Astrocyte (in vitro differentiated cells and primary cell): Measurements from ENCODE around the gene CIAO2B. TPM values are rescaled to one million over a fixed set of nuclear protein-coding genes. Genes with fewer than 3 reads are reported as not detected.

ENCODE experiments used
- DNase-seq: peaks from one replicate; pipeline ENCODE4 v3.0.0-alpha.2; 2010; ENCODE audit warnings: low read depth
- FAIRE-seq: peaks from 2 replicates; lab custom pipeline; 2011; peaks lifted over from hg19 to GRCh38; lab: Jason Lieb, UNC
- H2AFZ ChIP-seq: 2 replicates; pipeline ENCODE4 v1.6.0; 2012; ENCODE audit warnings: low read depth, low read length, inconsistent platforms
- H3K27ac ChIP-seq: 2 replicates; pipeline ENCODE4 v1.5.1; 2011; ENCODE audit warnings: low read depth, low read length, inconsistent platforms
- H3K27me3 ChIP-seq: 2 replicates; pipeline ENCODE4 v1.6.0; 2011; ENCODE audit warnings: low read length, inconsistent platforms; ENCODE audit not compliant: insufficient read depth
- H3K36me3 ChIP-seq: 2 replicates; pipeline ENCODE4 v1.5.1; 2011; ENCODE audit warnings: low read length, inconsistent platforms; ENCODE audit not compliant: insufficient read depth
- H3K4me1 ChIP-seq: 2 replicates; pipeline ENCODE4 v1.5.1; 2011; ENCODE audit warnings: low read length, inconsistent platforms; ENCODE audit not compliant: insufficient read depth
- H3K4me2 ChIP-seq: 2 replicates; pipeline ENCODE4 v1.6.0; 2012; ENCODE audit warnings: low read length, inconsistent platforms
- H3K4me3 ChIP-seq: 2 replicates; pipeline ENCODE4 v1.5.1; 2011; ENCODE audit warnings: low read depth, mild to moderate bottlenecking, low read length, inconsistent platforms; ENCODE audit not compliant: insufficient read depth
- H3K79me2 ChIP-seq: 2 replicates; pipeline ENCODE4 v1.6.0; 2012; ENCODE audit warnings: mild to moderate bottlenecking, low read length, inconsistent platforms; ENCODE audit not compliant: insufficient read depth
- H3K9ac ChIP-seq: 2 replicates; pipeline ENCODE4 v1.6.0; 2012; ENCODE audit warnings: mild to moderate bottlenecking, low read length, inconsistent platforms
- H3K9me3 ChIP-seq: 2 replicates; pipeline ENCODE4 v1.5.1; 2012; ENCODE audit warnings: low read depth, mild to moderate bottlenecking, low read length, inconsistent platforms; ENCODE audit not compliant: insufficient read depth
- H4K20me1 ChIP-seq: 2 replicates; pipeline ENCODE4 v1.6.0; 2012; ENCODE audit warnings: low read length, inconsistent platforms; ENCODE audit not compliant: insufficient read depth
- H3K27ac Mint-ChIP-seq: one replicate; pipeline ENCODE4 v1.8.0; 2021; ENCODE audit warnings: mild to moderate bottlenecking, mixed read lengths; ENCODE audit not compliant: unreplicated experiment
- H3K27me3 Mint-ChIP-seq: one replicate; pipeline ENCODE4 v1.8.0; 2021; ENCODE audit warnings: low read depth, mixed read lengths; ENCODE audit not compliant: unreplicated experiment
- H3K36me3 Mint-ChIP-seq: one replicate; pipeline ENCODE4 v1.8.0; 2021; ENCODE audit warnings: low read depth, mixed read lengths; ENCODE audit not compliant: unreplicated experiment
- H3K4me1 Mint-ChIP-seq: one replicate; pipeline ENCODE4 v1.8.0; 2021; ENCODE audit warnings: low read depth, mixed read lengths; ENCODE audit not compliant: unreplicated experiment
- H3K4me3 Mint-ChIP-seq: one replicate; pipeline ENCODE4 v1.8.0; 2021; ENCODE audit warnings: mild to moderate bottlenecking, moderate library complexity, mixed read lengths; ENCODE audit not compliant: unreplicated experiment
- H3K9me3 Mint-ChIP-seq: one replicate; pipeline ENCODE4 v1.8.0; 2021; ENCODE audit warnings: mild to moderate bottlenecking, mixed read lengths; ENCODE audit not compliant: unreplicated experiment
- CTCF ChIP-seq: IDR thresholded peaks from 2 replicates; pipeline ENCODE4 v1.5.1; 2011; ENCODE audit warnings: low read depth, mild to moderate bottlenecking, inconsistent platforms, low read length, moderate library complexity; ENCODE audit not compliant: insufficient read depth
- EZH2 ChIP-seq: IDR thresholded peaks from 2 replicates; pipeline ENCODE4 v1.6.1; 2012; ENCODE audit warnings: mild to moderate bottlenecking, low read length, inconsistent platforms; ENCODE audit not compliant: insufficient read depth
- total RNA-seq: library from RNA; stranded (reverse); gene quantifications from 2 replicates; pipeline ENCODE4 v1.2.1, GENCODE V29; 2021

Gene CIAO2B
- total RNA-seq, 1 donor from 2014 or later: 75.6 TPM

- peaks cover 13% of the 10 kb centered on the region for H3K4me1 Mint-ChIP-seq
- Histone ChIP-seq H3K9me3 (no peaks in the 10 kb centered on the region), H3K9ac (no peak overlapping the region), H2AFZ (no peak overlapping the region), H3K79me2 (no peaks in the 10 kb centered on the region), H3K4me2 (no peak overlapping the region), H3K27ac (no peak overlapping the region), H3K4me1 (no peaks in the 10 kb centered on the region), H4K20me1 (no peaks in the 10 kb centered on the region), H3K36me3 (no peaks in the 10 kb centered on the region), H3K27me3 (peaks cover 11% of the 10 kb centered on the region), H3K4me3 (no peak overlapping the region)
- H3K36me3 Mint-ChIP-seq: peaks cover 4% of the 10 kb centered on the region
- H3K27ac Mint-ChIP-seq: no peak overlapping the region
- DNase-seq: no peak
- peaks cover 6% of the 10 kb centered on the region for H3K9me3 Mint-ChIP-seq
- H3K4me3 Mint-ChIP-seq: no peak overlapping the region
- FAIRE-seq: no peak
- TF ChIP-seq EZH2 (no peak), CTCF (no peak)
- H3K27me3 Mint-ChIP-seq: peaks cover 35% of the 10 kb centered on the region
These were observed 27.0 kb downstream of the CIAO2B start for GRCh38 chr16:66906916-66907836.

GRCh38 chr16:66905633-66906539, 28.3 kb downstream of the CIAO2B start:
- DNase-seq: no peak
- FAIRE-seq: no peak
- Mint-ChIP-seq H3K9me3 (peaks cover 6% of the 10 kb centered on the region), H3K36me3 (peaks cover 4% of the 10 kb centered on the region), H3K27ac (no peak overlapping the region), H3K27me3 (peaks cover 33% of the 10 kb centered on the region), H3K4me3 (no peak overlapping the region), H3K4me1 (peaks cover 16% of the 10 kb centered on the region)
- Histone ChIP-seq H4K20me1 (no peaks in the 10 kb centered on the region), H3K9ac (no peak overlapping the region), H3K27me3 (peaks cover 11% of the 10 kb centered on the region), H3K79me2 (no peaks in the 10 kb centered on the region), H3K4me3 (no peak overlapping the region), H3K36me3 (no peaks in the 10 kb centered on the region), H3K9me3 (no peaks in the 10 kb centered on the region), H3K27ac (no peak overlapping the region), H2AFZ (no peak overlapping the region), H3K4me1 (no peaks in the 10 kb centered on the region), H3K4me2 (no peak overlapping the region)
- TF ChIP-seq EZH2 (no peak), CTCF (no peak)
